GM21723 (cell line): ENCODE data around the gene KRT39.

Experiments
- ATAC-seq: cut with Tn5 transposase; IDR thresholded peaks from one replicate; pipeline ENCODE4 v1.9.1; 2021; ENCODE audit warnings: mild to moderate bottlenecking, moderate library complexity; ENCODE audit not compliant: unreplicated experiment

KRT39 gene

GRCh38 chr17:40981115-40981514, 14.4 kb upstream of the KRT39 start:
- ATAC-seq, result no peak

- no peak for ATAC-seq
Observed at GRCh38 chr17:40980596-40980995, 13.8 kb upstream of the KRT39 start.

DNA sequence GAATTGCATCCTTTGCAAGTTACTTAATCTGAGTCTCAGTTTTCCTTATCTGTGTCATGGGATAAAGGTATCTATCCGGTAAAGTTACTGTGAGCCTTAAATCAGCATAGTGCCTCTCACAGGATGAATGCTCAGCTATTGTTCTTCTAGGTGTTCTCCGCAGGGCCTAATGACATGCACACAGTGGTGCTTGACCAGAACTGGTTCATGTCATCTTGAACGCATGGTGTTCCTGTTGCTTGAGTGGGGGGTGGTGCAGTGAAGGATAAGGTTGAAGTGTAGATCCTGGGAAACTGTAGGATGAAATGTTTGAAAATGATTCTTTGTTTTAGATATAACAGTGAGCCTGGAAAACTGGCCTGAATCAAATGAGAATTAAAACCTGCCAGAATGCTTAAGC, 13.4 kb upstream of the KRT39 start:
- no peak for ATAC-seq

- ATAC-seq, result no peak
Observed at GRCh38 chr17:40978575-40979151, 11.9 kb upstream of the KRT39 start.

DNA sequence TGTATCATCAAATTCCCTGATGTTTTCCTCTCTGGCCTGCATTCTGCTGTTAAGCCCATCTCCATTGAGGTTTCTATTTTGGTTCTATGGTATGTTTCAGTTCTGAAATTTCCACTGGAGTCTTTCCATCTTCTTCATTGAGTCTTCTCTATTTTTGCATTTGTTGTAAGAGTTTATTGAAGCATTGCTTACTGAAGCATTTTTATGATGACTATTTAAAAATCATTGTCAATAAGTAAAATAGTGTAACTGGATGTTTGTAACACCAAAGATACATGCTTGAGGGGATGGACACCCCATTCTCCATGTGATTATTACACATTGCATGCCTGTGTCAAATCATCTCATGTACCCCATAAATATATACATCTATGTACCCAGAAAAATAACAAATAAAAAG, 8.8 kb upstream of the KRT39 start:
- ATAC-seq, result no peak

GRCh38 chr17:40974366-40974765, 7.6 kb upstream of the KRT39 start:
- ATAC-seq, result no peak

GRCh38 chr17:40967582-40967981, 834 bp upstream of the KRT39 start:
- no peak for ATAC-seq

DNA sequence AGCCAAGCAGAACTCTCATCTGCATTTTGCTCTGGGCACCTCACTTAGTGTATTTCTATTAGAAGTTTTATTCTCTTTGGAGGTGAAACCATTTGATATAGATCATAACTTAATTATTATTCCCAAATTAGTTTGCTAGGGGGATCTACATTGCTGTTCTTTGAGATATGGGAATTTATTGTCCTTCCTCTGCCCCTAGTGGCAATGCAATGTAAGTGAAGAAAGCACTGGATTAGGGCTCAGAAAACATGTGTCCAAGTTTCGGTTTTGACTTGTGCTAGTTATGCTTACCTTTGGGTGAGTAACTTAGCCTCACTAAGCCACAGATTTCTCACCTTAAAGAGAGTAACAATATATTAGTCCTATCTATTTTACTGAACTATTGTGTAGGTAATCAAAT, 2.9 kb downstream of the KRT39 start:
- ATAC-seq, result no peak

DNA sequence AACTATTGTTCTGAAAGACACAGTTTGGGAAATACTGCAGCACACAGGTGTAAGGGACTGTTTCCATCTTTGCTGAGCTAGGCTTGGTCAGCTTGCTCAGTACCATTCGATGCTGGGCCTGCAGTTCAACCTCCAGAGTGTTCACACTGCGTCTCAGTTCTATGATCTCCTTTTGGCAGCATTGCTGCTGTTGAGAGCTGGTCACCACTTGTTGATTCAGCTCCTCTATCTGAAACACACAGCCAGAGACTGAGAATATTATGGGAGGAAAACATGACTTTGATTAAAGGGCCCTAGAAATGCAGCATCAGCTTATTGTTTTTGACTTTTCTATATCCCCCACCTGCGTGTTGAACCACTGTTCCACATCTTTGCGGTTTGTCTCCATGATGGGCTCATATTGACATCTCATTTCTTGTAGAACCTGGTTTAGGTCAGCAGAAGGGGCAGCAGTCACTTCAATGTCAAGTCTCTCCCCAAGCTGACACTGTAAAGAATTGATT, 4.6 kb downstream of the KRT39 start:
- no peak for ATAC-seq

DNA sequence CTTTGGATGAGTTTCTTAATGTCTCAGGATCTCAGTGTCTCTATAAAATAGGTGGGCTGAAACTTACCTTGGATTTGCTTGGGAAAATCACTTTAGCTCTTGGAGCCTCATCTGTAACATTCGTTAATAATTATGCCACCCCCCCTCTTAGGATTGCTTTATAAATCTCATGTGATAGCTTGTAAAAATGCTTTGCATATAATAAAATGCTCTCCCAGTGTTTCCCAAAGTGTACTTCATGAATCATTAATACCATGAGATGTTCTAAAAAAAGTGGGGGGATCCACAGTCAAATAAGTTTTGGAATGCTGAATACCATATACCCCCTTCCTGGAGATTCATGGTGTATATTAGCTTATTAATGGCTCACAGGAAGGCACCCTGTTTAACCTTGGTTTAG, 5.2 kb downstream of the KRT39 start:
- ATAC-seq, result no peak

GRCh38 chr17:40960144-40960543, 6.6 kb downstream of the KRT39 start:
- ATAC-seq, result no peak

GRCh38 chr17:40958086-40958953, 8.4 kb downstream of the KRT39 start:
- ATAC-seq, result no peak

DNA sequence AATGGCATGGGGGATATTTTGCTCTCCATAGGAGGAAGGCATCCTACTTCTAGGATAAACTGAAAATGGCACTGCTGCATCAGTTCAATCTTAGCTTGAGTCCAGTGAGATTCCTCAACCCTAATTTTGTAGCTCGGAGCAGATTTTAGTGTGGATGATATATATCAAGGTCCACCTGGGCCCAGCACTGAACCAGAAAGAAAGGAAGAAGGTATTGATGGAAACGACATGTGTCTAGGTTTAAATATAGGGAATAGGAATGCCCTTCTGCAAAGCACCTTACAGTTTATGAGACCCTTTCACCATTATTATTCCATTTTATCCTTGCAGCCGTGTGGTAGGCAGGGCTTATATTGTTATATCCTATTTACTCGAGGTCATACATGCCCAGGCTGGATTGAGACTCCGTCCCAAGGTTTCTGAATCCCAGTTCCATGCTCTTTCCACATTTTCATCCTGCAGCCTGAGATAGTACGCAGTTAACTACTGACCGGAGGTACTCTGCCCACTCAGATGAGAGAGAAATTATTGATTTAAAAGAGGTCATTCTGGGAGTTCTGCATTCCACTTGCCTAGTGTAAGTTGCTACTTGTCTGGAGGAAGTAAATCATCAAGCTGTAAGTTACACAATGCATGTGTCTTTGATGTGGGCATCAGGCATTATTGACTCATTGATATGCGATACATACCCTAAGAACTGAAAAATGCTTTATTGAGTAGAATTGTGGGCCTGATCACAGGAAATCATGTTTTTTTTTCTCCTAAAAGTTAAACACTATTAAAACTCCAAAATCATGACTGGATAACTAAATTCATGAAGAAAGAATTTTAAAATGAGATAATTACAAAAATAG, 10.1 kb downstream of the KRT39 start:
- ATAC-seq, result no peak

- no peak for ATAC-seq
Observed at GRCh38 chr17:40953881-40954280, 12.9 kb downstream of the KRT39 start.

- no peak for ATAC-seq
Observed at GRCh38 chr17:40952661-40953060, 14.1 kb downstream of the KRT39 start.

DNA sequence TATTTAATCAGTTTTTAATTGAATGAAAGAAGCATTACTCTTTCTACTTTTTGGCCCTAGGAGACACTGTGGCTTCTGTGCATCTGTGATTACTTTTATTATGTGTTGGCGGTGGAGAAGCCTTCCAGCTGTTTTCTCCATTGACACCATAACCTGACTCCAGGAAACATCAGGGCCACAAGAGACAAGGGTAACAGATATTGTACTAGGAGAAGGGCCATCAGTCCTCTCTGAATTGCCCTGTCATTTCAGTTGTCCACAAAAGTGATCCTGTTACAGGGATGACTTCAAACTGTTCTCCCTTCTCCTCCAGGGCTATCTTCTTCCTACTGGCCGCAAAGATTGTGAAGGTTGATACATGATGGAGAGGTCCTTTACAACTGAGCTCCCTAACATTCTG, 14.6 kb downstream of the KRT39 start:
- no peak for ATAC-seq

GRCh38 chr17:40951011-40951622, 15.6 kb downstream of the KRT39 start:
- no peak for ATAC-seq

DNA sequence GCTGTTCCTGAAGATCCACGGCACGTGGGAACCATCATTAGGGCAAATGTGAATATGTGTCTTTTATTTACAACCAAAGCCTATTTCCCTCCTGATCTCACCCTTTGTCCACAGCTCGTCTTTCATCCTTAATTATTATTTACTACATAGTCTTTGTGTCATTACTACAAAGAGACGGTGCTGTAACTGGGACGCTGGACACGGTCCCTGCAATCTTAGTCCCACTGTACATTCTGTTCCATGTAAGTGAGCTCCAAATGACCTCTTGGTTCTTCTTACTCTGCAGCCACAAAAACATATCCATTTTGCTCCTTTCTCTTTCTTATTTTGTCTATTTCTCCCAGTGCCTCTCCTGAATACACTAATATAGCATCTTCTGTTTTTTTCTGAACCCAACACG, 16.6 kb downstream of the KRT39 start:
- ATAC-seq, result no peak

DNA sequence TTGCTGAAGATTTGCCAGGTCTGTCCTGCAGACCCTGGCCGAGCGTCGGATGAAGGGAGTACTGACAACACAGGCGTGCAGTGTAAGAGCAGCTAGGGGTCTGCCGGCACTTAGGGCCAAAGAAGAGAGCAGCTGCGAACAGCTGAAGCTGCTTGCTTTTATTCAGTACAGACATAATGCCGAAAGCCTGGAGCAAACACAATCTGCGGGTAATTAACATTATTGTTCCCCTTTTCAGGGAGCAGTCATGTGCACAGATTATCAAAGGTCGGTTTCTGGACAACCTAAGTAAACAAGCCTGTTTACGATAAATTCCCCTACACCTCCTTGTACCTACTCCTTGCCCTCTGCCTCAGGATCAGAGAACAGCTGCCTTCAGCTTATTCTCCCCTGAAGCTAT, 17.3 kb downstream of the KRT39 start:
- ATAC-seq, result no peak

GRCh38 chr17:40947929-40948328, 18.8 kb downstream of the KRT39 start:
- no peak for ATAC-seq

DNA sequence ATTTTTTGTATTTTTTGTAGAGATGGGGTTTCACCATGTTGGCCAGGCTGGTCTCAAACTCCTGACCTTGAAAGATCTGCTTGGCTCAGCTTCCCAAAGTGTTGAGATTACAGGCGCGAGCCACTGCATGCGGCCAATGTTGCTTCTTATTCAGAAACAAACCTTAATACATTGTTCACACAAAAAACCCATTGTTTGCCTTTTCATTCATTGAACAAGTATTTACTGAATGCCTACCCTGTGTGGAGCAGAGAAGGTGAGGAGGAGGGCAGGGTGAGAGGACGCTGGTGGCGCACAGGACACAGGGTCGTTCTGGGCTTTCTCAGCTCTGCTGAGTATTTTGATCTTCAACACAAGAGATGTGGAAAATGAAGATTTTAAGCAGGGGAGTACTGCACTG, 21.3 kb downstream of the KRT39 start:
- ATAC-seq, result no peak
